Ishikawa (cell line): ENCODE results near the gene TLE6.

ENCODE experiments used
- CEBPB ChIP-seq: IDR thresholded peaks from 2 replicates; pipeline ENCODE4 v1.6.1; 2012
- EP300 ChIP-seq: IDR thresholded peaks from 2 replicates; pipeline ENCODE4 v1.6.1; 2012; ENCODE audit warnings: borderline replicate concordance
- FOXM1 ChIP-seq: IDR thresholded peaks from 2 replicates; pipeline ENCODE4 v1.6.1; 2012; ENCODE audit warnings: low read depth, borderline replicate concordance
- MAX ChIP-seq: IDR thresholded peaks from 2 replicates; pipeline ENCODE4 v1.6.1; 2012
- NFIC ChIP-seq: IDR thresholded peaks from 2 replicates; pipeline ENCODE4 v1.6.1; 2012
- RAD21 ChIP-seq: IDR thresholded peaks from 2 replicates; pipeline ENCODE4 v1.6.1; 2012; ENCODE audit warnings: low read depth
- REST ChIP-seq: IDR thresholded peaks from 2 replicates; pipeline ENCODE4 v1.6.1; 2012; ENCODE audit warnings: low read depth, mild to moderate bottlenecking
- TAF1 ChIP-seq: IDR thresholded peaks from 2 replicates; pipeline ENCODE4 v1.6.1; 2012; ENCODE audit warnings: low read depth, mild to moderate bottlenecking
- TCF12 ChIP-seq: IDR thresholded peaks from 2 replicates; pipeline ENCODE4 v1.6.1; 2012; ENCODE audit warnings: low read depth
- TEAD4 ChIP-seq: IDR thresholded peaks from 2 replicates; pipeline ENCODE4 v1.6.1; 2012
- USF1 ChIP-seq: IDR thresholded peaks from 2 replicates; pipeline ENCODE4 v1.6.1; 2012
- YY1 ChIP-seq: IDR thresholded peaks from 2 replicates; pipeline ENCODE4 v1.6.1; 2012; ENCODE audit warnings: low read depth
- ZBTB7A ChIP-seq: IDR thresholded peaks from 2 replicates; pipeline ENCODE4 v1.6.1; 2012; ENCODE audit warnings: low read depth

GRCh38 chr19:3033595-3034405 lies 56.4 kb downstream of the TLE6 start:
- no peak for TF ChIP-seq TEAD4
- TF ChIP-seq YY1 = no peak
- no peak for TF ChIP-seq USF1
- TF ChIP-seq MAX = no peak
- TF ChIP-seq FOXM1 = no peak
- no peak for TF ChIP-seq EP300
- no peak for TF ChIP-seq TAF1
- no peak for TF ChIP-seq CEBPB
- no peak for TF ChIP-seq ZBTB7A
- TF ChIP-seq RAD21 = no peak
- TF ChIP-seq REST = no peak
- TF ChIP-seq NFIC = no peak
- no peak for TF ChIP-seq TCF12
